Measurements from ENCODE around the gene TULP3. TPM values are rescaled to one million over a fixed set of nuclear protein-coding genes. Genes with fewer than 3 reads are reported as not detected.

The TULP3 gene
- total and polyA plus RNA-seq, 2 of the 8 experiments (the other 6 are each of a cell fraction or from before 2014, with no cell fraction given), result 18.4 to 21.2 TPM

DNA sequence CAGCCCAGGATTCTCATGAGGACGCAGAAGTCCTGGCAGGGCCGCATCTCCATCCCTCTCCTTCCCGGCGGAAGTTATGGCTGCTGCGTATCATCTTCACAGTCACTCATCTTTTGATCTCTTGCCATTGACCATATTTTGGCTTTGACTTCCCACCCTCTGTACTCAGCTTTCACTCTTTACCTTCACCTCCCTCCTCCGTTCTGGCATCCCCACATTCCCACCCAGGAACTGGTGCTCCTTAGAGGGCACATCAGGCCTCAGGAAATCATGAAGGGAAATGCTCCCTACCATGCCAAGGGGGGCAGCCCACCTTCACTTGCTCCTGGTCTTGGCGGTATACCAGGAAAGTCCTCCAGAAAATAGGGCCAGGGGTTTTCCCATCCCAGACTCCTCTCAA lies 35.1 kb upstream of the TULP3 start (continued):
- no peak for TF ChIP-seq BRCA1 (IDR thresholded peaks at IDR 0.05; ENCODE audit: low read depth, low read length)
- no peak for TF ChIP-seq KDM1A (IDR thresholded peaks at IDR 0.05; ENCODE audit: borderline replicate concordance, low read length)
- TF ChIP-seq SIX5 (IDR thresholded peaks at IDR 0.05; ENCODE audit: low read depth, low read length), result no peak
- no peak for TF ChIP-seq EP300 (IDR thresholded peaks at IDR 0.05; ENCODE audit: borderline replicate concordance in 1 of 2, low read depth in 2 of 2, low read length in 2 of 2)
- no peak for TF ChIP-seq FOSL1 (IDR thresholded peaks at IDR 0.05; ENCODE audit: insufficient read depth, low read depth, low read length)
